PFSK-1 (cell line): ENCODE measurements around the gene NUDT16L1.

Source experiments
- FOXP2 ChIP-seq: optimal IDR thresholded peaks from 2 replicates; pipeline ENCODE3; 2011; ENCODE audit warnings: borderline replicate concordance, control low read depth, inconsistent platforms; ENCODE audit not compliant: insufficient read depth; ENCODE audit errors: extremely low read length, extremely low read depth
- POLR2AphosphoS5 ChIP-seq: IDR thresholded peaks from 2 replicates; pipeline ENCODE4 v1.6.1; 2012; ENCODE audit warnings: low read depth, mild to moderate bottlenecking, control low read depth, low read length, moderate library complexity
- REST ChIP-seq, 2 experiments: IDR thresholded peaks; 2 replicates each; pipeline versions ENCODE4 v1.6.1 to v1.8.0; 2011 to 2012; ENCODE audit warnings: low read depth in 2 of 2, low read length in 2 of 2, control low read depth in 1 of 2, inconsistent platforms in 1 of 2, mild to moderate bottlenecking in 1 of 2, moderate library complexity in 1 of 2; ENCODE audit not compliant: insufficient read depth in 1 of 2
- SIN3A ChIP-seq: IDR thresholded peaks from 2 replicates; pipeline ENCODE4 v1.6.1; 2012; ENCODE audit warnings: mild to moderate bottlenecking, low read length, moderate library complexity, borderline replicate concordance; ENCODE audit not compliant: insufficient read depth
- TAF1 ChIP-seq: IDR thresholded peaks from 2 replicates; pipeline ENCODE4 v1.6.1; 2012; ENCODE audit warnings: low read length, control low read depth, borderline replicate concordance; ENCODE audit not compliant: insufficient read depth

GRCh38 chr16:4696905-4697847 is 3.8 kb downstream of the NUDT16L1 start:
- TF ChIP-seq REST (IDR thresholded peaks at IDR 0.05; ENCODE audit: insufficient read depth in 1 of 2, low read depth in 2 of 2, low read length in 2 of 2), result no peak
- TF ChIP-seq POLR2AphosphoS5, result peak; percentile 11; the same call in 1 of the 2 replicates
- no peak for TF ChIP-seq SIN3A
- no peak for TF ChIP-seq TAF1
- TF ChIP-seq FOXP2, result no peak
